IMR-90 (cell line): ENCODE data around the gene ST6GALNAC3. TPM values are rescaled to one million over a fixed set of nuclear protein-coding genes. Genes with fewer than 3 reads are reported as not detected.

ENCODE experiments used
- ATAC-seq: fragments of 200-7000 bp; cut with Tn5 transposase; 2 replicates; pipeline ENCODE4 v1.9.1; 2020; ENCODE audit warnings: low read depth, mild to moderate bottlenecking, moderate library complexity
- BruUV-seq: library from RNA; stranded (reverse); fragments of 400-500 nt; replicated peaks from 2 replicates; lab custom pipeline; 2021; lab: Mats Ljungman, UMichigan
- CTCF ChIA-PET: fragments of 300-600 bp; formaldehyde crosslinking; extraction: SDS; loops from one replicate; lab custom pipeline; 2021; ENCODE audit warnings: antibody characterized with exemption; lab: Yijun Ruan, JAX
- POLR2A ChIA-PET: fragments of 300-600 bp; sonication (Branson Sonifier 250); formaldehyde crosslinking; loops from one replicate; lab custom pipeline; 2022; ENCODE audit warnings: antibody characterized with exemption; ENCODE audit not compliant: unreplicated experiment; lab: Charles Lee
- DNase-seq: peaks from one replicate; pipeline ENCODE4 v3.0.0; 2013
- H2AFZ ChIP-seq: replicated peaks from 2 replicates; pipeline ENCODE3; 2013; ENCODE audit warnings: low read length, mild to moderate bottlenecking; ENCODE audit not compliant: poor library complexity
- H2AK5ac ChIP-seq: 2 replicates; pipeline ENCODE4 v1.6.1; 2013; ENCODE audit warnings: low read depth, low read length, inconsistent platforms
- H2AK9ac ChIP-seq: replicated peaks from 2 replicates; pipeline ENCODE3; 2013; ENCODE audit warnings: mild to moderate bottlenecking, low read depth, low read length, moderate library complexity; ENCODE audit not compliant: poor library complexity
- H2BK120ac ChIP-seq: 2 replicates; pipeline ENCODE4 v1.6.1; 2013; ENCODE audit warnings: low read depth, low read length, inconsistent platforms
- H2BK15ac ChIP-seq: 3 replicates; pipeline ENCODE4 v1.6.1; 2013; ENCODE audit warnings: low read depth, low read length, inconsistent platforms
- H2BK20ac ChIP-seq: 2 replicates; pipeline ENCODE4 v1.6.1; 2013; ENCODE audit warnings: low read depth, mild to moderate bottlenecking, inconsistent platforms, low read length, moderate library complexity
- H2BK5ac ChIP-seq: 2 replicates; pipeline ENCODE4 v1.6.1; 2013; ENCODE audit warnings: mild to moderate bottlenecking, low read depth, low read length, inconsistent platforms; ENCODE audit not compliant: poor library complexity, severe bottlenecking
- H3K14ac ChIP-seq: replicated peaks from 2 replicates; pipeline ENCODE4 v1.6.1; 2013; ENCODE audit warnings: low read depth, low read length, inconsistent platforms
- H3K18ac ChIP-seq: 2 replicates; pipeline ENCODE4 v1.6.1; 2013; ENCODE audit warnings: low read depth, low read length, control low read depth
- H3K23ac ChIP-seq: 2 replicates; pipeline ENCODE4 v1.6.1; 2013; ENCODE audit warnings: low read depth, low read length, inconsistent platforms
- H3K27ac ChIP-seq: 2 replicates; pipeline ENCODE4 v1.5.1; 2013; ENCODE audit warnings: mild to moderate bottlenecking, control low read depth, low read length; ENCODE audit not compliant: insufficient read depth
- H3K27me3 ChIP-seq: 2 replicates; pipeline ENCODE4 v1.6.1; 2013; ENCODE audit warnings: low read length; ENCODE audit not compliant: control insufficient read depth, insufficient read depth
- H3K36me3 ChIP-seq: 2 replicates; pipeline ENCODE4 v1.6.1; 2013; ENCODE audit warnings: low read length, mixed read lengths; ENCODE audit not compliant: control insufficient read depth, insufficient read depth
- H3K4ac ChIP-seq: 2 replicates; pipeline ENCODE4 v1.6.1; 2013; ENCODE audit warnings: low read depth, low read length, inconsistent platforms
- H3K4me1 ChIP-seq: 2 replicates; pipeline ENCODE4 v1.6.1; 2013; ENCODE audit warnings: low read length, mixed read lengths; ENCODE audit not compliant: control insufficient read depth, insufficient read depth
- H3K4me2 ChIP-seq: 2 replicates; pipeline ENCODE4 v1.6.1; 2013; ENCODE audit warnings: low read depth, mild to moderate bottlenecking, control low read depth, low read length, moderate library complexity
- H3K4me3 ChIP-seq: 2 replicates; pipeline ENCODE4 v1.5.1; 2013; ENCODE audit warnings: low read depth, mild to moderate bottlenecking, control low read depth, low read length, moderate library complexity; ENCODE audit not compliant: insufficient read depth
- H3K56ac ChIP-seq: 2 replicates; pipeline ENCODE4 v1.6.1; 2013; ENCODE audit warnings: low read length, inconsistent platforms; ENCODE audit not compliant: insufficient read depth; ENCODE audit errors: extremely low read depth
- H3K79me1 ChIP-seq, 2 experiments: 2 replicates each; pipeline ENCODE4 v1.6.1; 2013; ENCODE audit warnings: low read length in 2 of 2, inconsistent platforms in 1 of 2, low read depth in 1 of 2
- H3K9ac ChIP-seq: 2 replicates; pipeline ENCODE4 v1.6.1; 2013; ENCODE audit warnings: low read depth, low read length, control low read depth
- H3K9me1 ChIP-seq: 2 replicates; pipeline ENCODE4 v1.6.1; 2013; ENCODE audit warnings: low read length, inconsistent platforms; ENCODE audit not compliant: insufficient read depth
- H3K9me3 ChIP-seq: 2 replicates; pipeline ENCODE4 v1.6.1; 2013; ENCODE audit warnings: low read length; ENCODE audit not compliant: control insufficient read depth, insufficient read depth
- H4K20me1 ChIP-seq: 2 replicates; pipeline ENCODE4 v1.6.1; 2013; ENCODE audit warnings: low read length, inconsistent platforms; ENCODE audit not compliant: insufficient read depth
- H4K5ac ChIP-seq: 2 replicates; pipeline ENCODE4 v1.6.1; 2013; ENCODE audit warnings: mild to moderate bottlenecking, low read depth, low read length, control low read depth
- H4K8ac ChIP-seq, 2 experiments: 2 replicates each; pipeline ENCODE4 v1.6.1; 2013; ENCODE audit warnings: low read depth in 2 of 2, low read length in 2 of 2, control low read depth in 1 of 2, inconsistent platforms in 1 of 2
- H4K91ac ChIP-seq: 2 replicates; pipeline ENCODE4 v1.6.1; 2013; ENCODE audit warnings: low read depth, low read length, inconsistent platforms; ENCODE audit not compliant: insufficient read depth
- BHLHE40 ChIP-seq: fragments of 150-350 bp; IDR thresholded peaks from 2 replicates; pipeline ENCODE4 v1.6.1; 2016; ENCODE audit warnings: mild to moderate bottlenecking, low read depth, low read length
- CEBPB ChIP-seq: IDR thresholded peaks from 2 replicates; pipeline ENCODE4 v1.6.1; 2012; ENCODE audit warnings: low read depth, low read length, improper control_type of control experiment
- CHD1 ChIP-seq: IDR thresholded peaks from 2 replicates; pipeline ENCODE4 v1.6.1; 2012; ENCODE audit warnings: low read depth, low read length, improper control_type of control experiment
- MAFK ChIP-seq: IDR thresholded peaks from 2 replicates; pipeline ENCODE4 v1.6.1; 2012; ENCODE audit warnings: low read depth, low read length, improper control_type of control experiment
- MAZ ChIP-seq: IDR thresholded peaks from 2 replicates; pipeline ENCODE4 v1.6.1; 2012; ENCODE audit warnings: low read depth, mild to moderate bottlenecking, low read length, improper control_type of control experiment, moderate library complexity, borderline replicate concordance
- MXI1 ChIP-seq: IDR thresholded peaks from 2 replicates; pipeline ENCODE4 v1.6.1; 2012; ENCODE audit warnings: low read depth, mild to moderate bottlenecking, low read length, moderate library complexity, borderline replicate concordance
- NFE2L2 ChIP-seq: fragments of 150-350 bp; IDR thresholded peaks from 2 replicates; pipeline ENCODE4 v1.6.1; 2016; ENCODE audit warnings: low read depth, mild to moderate bottlenecking, low read length
- POLR2A ChIP-seq: IDR thresholded peaks from 2 replicates; pipeline ENCODE4 v1.6.1; 2012; ENCODE audit warnings: mild to moderate bottlenecking, low read depth, low read length
- RAD21 ChIP-seq: IDR thresholded peaks from 2 replicates; pipeline ENCODE4 v1.6.1; 2012; ENCODE audit warnings: low read length, improper control_type of control experiment
- RCOR1 ChIP-seq: IDR thresholded peaks from 2 replicates; pipeline ENCODE4 v1.6.1; 2012; ENCODE audit warnings: mild to moderate bottlenecking, low read length, improper control_type of control experiment; ENCODE audit not compliant: insufficient replicate concordance
- RFX5 ChIP-seq: IDR thresholded peaks from 2 replicates; pipeline ENCODE4 v1.8.0; 2012; ENCODE audit warnings: low read depth, mild to moderate bottlenecking, low read length, moderate library complexity
- SMC3 ChIP-seq: fragments of 150-350 bp; IDR thresholded peaks from 2 replicates; pipeline ENCODE4 v1.6.1; 2016; ENCODE audit warnings: low read depth, mild to moderate bottlenecking, antibody characterized with exemption, low read length, moderate library complexity
- whole genome bisulfite sequencing, 2 experiments: methylation state at CpG; one replicate each; pipeline versions ENCODE4 v1.1.5 to v1.1.7; 2013; ENCODE audit warnings: missing lambda C conversion rate in 2 of 2; ENCODE audit not compliant: insufficient read length in 1 of 2; ENCODE audit errors: extremely low coverage in 2 of 2; 5-methylcytosine and 5-hydroxymethylcytosine counted together
- dilution Hi-C: fragments of 300-500 bp; cut with HindIII; formaldehyde crosslinking; loops from one replicate; pipeline ENCODE4 v1.14.3; 2018; ENCODE audit warnings: low sequenced_read_pairs; ENCODE audit not compliant: unreplicated experiment
- in situ Hi-C: fragments of 300-500 bp; cut with MboI; formaldehyde crosslinking; loops from 3 replicates; pipeline ENCODE4 v1.14.3; 2019; ENCODE audit warnings: low sequenced_read_pairs, inconsistent platforms, mixed read lengths
- intact Hi-C: fragments of 100-400 bp; cut with micrococcal nuclease; formaldehyde crosslinking; loops from 2 replicates; pipeline ENCODE4 v1.10.0; 2022
- polyA plus RNA-seq, 3 experiments: library from polyadenylated mRNA; depleted of rRNA; stranded (reverse); fragments of >200 nt; gene quantifications; 2 replicates each; pipeline ENCODE4 v1.2.3, GENCODE V29; 2012; ENCODE audit warnings: low replicate concordance in 1 of 3
- total RNA-seq: library from RNA; depleted of rRNA; stranded (reverse); fragments of >200 nt; gene quantifications from 2 replicates; pipeline ENCODE4 v1.2.3, GENCODE V29; 2012
- TF ChIP-seq, protein P1 (sequence below): fragments of 150-350 bp; IDR thresholded peaks from 2 replicates; pipeline ENCODE4 v1.6.1; 2016; ENCODE audit warnings: low read depth, mild to moderate bottlenecking, low read length, moderate library complexity, borderline replicate concordance
- TF ChIP-seq, protein P2 (sequence below): fragments of 150-350 bp; IDR thresholded peaks from 2 replicates; pipeline ENCODE4 v1.6.1; 2017; ENCODE audit warnings: mild to moderate bottlenecking, antibody characterized with exemption, low read length, low read depth
- TF ChIP-seq, protein P3 (sequence below): conservative IDR thresholded peaks from 2 replicates; pipeline ENCODE4 v1.5.1; 2012; ENCODE audit warnings: mild to moderate bottlenecking, low read depth, low read length, improper control_type of control experiment

ST6GALNAC3 gene
- total and polyA plus RNA-seq, 2 of the 4 experiments (the other 2 are of a cell fraction): 0.65 to 1.3 TPM

DNA sequence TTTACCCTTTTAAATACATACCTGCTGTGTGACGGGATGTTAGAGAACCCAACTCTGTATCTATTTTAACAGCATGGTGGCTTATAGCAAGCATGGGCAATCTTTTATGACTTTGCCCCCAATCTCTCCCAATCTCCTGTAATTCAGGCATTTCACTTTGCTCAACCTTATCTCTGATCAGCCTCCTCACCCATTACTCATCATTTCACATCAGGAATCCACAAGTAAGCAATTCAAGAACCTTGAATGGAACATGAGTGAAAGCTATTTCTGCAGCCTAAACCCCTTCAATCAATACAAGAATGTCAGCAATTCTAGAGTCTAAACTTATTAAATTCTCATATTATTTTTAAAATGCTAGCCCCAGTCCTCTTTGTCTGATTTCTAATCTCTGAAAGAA is 199.8 kb downstream of the ST6GALNAC3 start:
- Histone ChIP-seq H4K91ac (no peak overlapping the region), H3K23ac (no peak overlapping the region), H3K27ac (no peak overlapping the region), H2BK120ac (no peak overlapping the region), H3K36me3 (no peaks in the 10 kb centered on the region), H2AFZ (no peak overlapping the region), H3K14ac (no peak overlapping the region), H3K9me1 (no peaks in the 10 kb centered on the region), H3K9me3 (no peaks in the 10 kb centered on the region), H2AK5ac (no peak overlapping the region), H3K18ac (no peak overlapping the region), H3K9ac (no peak overlapping the region), H3K4ac (no peak overlapping the region), H4K5ac (no peak overlapping the region), H3K4me1 (no peaks in the 10 kb centered on the region), H2BK5ac (no peak overlapping the region), H2AK9ac (no peak overlapping the region), H2BK15ac (no peak overlapping the region), H3K27me3 (no peaks in the 10 kb centered on the region), H3K56ac (no peak overlapping the region), H3K79me1 (no peaks in the 10 kb centered on the region), H3K4me2 (no peak overlapping the region), H2BK20ac (no peak overlapping the region), H4K8ac (no peak overlapping the region), H4K20me1 (no peaks in the 10 kb centered on the region), H3K4me3 (no peak overlapping the region)
- CTCF ChIA-PET: no interaction called here
- in situ Hi-C loops (no loop called here), intact Hi-C loops (no loop called here), dilution Hi-C loops (no loop called here)
- no peak for DNase-seq
- no TSS peak for BruUV-seq
- POLR2A ChIA-PET: no interaction called here
- WGBS, 2 experiments: 100% methylated on average over 1 of the region's 1 CpG; no CpG with 5 or more reads in 1 of the 2 experiments
- TF ChIP-seq SMC3: no peak
- TF ChIP-seq, protein P1, sequence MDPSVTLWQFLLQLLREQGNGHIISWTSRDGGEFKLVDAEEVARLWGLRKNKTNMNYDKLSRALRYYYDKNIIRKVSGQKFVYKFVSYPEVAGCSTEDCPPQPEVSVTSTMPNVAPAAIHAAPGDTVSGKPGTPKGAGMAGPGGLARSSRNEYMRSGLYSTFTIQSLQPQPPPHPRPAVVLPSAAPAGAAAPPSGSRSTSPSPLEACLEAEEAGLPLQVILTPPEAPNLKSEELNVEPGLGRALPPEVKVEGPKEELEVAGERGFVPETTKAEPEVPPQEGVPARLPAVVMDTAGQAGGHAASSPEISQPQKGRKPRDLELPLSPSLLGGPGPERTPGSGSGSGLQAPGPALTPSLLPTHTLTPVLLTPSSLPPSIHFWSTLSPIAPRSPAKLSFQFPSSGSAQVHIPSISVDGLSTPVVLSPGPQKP: no peak
- TF ChIP-seq MAFK: no peak
- no peak for TF ChIP-seq MAZ
- TF ChIP-seq RFX5: no peak
- TF ChIP-seq, protein P2, sequence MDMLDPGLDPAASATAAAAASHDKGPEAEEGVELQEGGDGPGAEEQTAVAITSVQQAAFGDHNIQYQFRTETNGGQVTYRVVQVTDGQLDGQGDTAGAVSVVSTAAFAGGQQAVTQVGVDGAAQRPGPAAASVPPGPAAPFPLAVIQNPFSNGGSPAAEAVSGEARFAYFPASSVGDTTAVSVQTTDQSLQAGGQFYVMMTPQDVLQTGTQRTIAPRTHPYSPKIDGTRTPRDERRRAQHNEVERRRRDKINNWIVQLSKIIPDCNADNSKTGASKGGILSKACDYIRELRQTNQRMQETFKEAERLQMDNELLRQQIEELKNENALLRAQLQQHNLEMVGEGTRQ: no peak
- no peak for TF ChIP-seq RAD21
- TF ChIP-seq CHD1: no peak
- TF ChIP-seq BHLHE40: no peak
- no peak for TF ChIP-seq NFE2L2
- TF ChIP-seq, protein P3, sequence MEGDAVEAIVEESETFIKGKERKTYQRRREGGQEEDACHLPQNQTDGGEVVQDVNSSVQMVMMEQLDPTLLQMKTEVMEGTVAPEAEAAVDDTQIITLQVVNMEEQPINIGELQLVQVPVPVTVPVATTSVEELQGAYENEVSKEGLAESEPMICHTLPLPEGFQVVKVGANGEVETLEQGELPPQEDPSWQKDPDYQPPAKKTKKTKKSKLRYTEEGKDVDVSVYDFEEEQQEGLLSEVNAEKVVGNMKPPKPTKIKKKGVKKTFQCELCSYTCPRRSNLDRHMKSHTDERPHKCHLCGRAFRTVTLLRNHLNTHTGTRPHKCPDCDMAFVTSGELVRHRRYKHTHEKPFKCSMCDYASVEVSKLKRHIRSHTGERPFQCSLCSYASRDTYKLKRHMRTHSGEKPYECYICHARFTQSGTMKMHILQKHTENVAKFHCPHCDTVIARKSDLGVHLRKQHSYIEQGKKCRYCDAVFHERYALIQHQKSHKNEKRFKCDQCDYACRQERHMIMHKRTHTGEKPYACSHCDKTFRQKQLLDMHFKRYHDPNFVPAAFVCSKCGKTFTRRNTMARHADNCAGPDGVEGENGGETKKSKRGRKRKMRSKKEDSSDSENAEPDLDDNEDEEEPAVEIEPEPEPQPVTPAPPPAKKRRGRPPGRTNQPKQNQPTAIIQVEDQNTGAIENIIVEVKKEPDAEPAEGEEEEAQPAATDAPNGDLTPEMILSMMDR: no peak
- no peak for TF ChIP-seq POLR2A
- no peak for TF ChIP-seq MXI1
- no peak for TF ChIP-seq CEBPB
- no peak for TF ChIP-seq RCOR1
- ATAC-seq: no peak
